Amniotic stem cell (primary cell): ENCODE measurements around the gene HOXB3.
"Not testable (repeated sequence)": the region's sequence is repeated elsewhere in the genome, so short reads cannot be mapped to it uniquely, and the experiment has no call there.

ENCODE experiments used
- DNase-seq: peaks from one replicate; lab custom pipeline; 2025; lab: John Stamatoyannopoulos, UW

The HOXB3 gene

DNA sequence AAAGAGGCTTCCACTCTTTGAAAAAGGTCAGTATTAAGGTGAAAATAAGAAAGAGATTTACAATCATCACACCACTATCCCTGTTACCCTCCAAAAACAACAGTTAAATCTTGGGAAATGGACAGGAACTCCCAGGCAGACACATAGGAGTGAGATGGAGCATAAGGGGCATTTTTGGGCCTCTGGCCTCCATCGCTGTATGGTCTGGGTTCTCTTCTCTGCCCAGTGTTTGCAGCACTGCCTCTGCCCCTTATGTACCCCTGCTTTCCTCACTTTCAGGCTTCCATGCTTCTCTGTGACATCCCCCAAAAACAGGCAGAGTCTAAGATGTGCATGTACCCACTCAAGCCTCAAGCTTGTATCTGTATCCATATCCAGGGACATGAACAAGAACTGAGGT is 44.5 kb downstream of the HOXB3 start:
- no peak for DNase-seq

GRCh38 chr17:48545022-48545375 is 45.0 kb downstream of the HOXB3 start, which contains the start of gene HOXB2:
HOXB2 (minus strand) TSS chr17:48545109; CDS start chr17:48544911, 198 bp downstream.
- DNase-seq, result no peak

GRCh38 chr17:48544349-48545021 is 45.6 kb downstream of the HOXB3 start:
- no peak for DNase-seq

GRCh38 chr17:48543854-48544348 is 46.1 kb downstream of the HOXB3 start:
- DNase-seq, result no peak

DNA sequence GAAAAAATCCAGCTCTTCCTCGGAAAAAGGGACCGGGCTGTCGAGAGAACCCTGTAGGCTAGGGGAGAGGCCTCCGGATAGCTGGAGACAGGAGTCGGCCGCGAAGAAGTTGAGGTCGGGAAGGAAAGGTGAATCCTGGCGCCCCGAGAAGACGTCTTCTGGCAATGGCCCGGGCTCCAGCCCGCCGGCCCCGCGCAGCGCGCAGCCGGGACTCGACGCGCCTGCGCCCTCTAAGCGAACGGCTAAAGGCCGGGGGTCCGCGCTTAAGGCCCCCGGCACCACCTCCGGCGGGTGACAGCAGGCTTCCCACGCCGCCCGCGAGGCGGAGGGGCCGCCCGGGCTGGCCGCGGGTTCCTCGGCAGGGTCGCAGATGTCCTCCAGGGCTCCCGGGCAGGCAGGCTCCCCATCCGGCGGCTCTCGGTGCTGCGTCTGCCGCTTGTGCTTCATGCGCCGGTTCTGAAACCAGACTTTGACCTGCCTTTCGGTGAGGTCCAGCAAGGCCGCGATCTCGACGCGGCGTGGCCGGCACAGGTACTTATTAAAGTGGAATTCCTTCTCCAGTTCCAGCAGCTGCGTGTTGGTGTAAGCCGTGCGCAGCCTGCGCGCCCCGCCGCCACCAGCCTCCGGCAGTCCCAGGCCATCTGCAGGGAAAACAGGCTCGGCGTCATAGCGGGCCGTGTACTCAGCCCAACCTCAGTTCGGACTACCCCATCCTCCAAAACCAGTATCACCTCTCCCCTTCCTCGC is 46.8 kb downstream of the HOXB3 start:
- DNase-seq, result no peak

- DNase-seq, result no peak
Observed at GRCh38 chr17:48542698-48543106, 47.3 kb downstream of the HOXB3 start.

DNA sequence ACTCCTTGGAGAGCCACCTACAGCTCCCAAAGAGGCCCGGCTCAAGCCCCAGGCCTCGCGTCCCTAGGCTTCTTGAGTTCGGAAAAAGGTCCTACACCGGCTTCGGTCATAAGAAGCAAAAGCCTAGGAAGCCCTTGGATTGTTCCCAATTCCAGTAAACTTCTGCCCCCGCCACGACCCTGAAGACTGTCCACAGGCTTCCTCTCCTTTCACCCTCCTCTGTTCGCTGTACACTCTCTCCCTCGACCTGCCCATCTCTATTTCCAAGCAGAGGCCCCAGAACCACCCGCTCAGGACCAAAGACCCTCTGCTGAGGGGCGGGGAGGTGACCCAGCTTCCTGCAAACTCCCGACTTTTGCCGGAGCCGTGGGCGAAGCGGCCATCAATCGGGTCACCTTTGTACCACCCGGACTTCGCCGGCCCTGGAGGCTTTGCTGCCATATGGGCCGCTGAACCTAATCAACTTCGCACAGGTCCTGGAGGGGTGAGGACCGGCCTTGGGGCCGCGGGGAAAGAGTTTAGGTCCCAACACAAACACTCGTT is 47.9 kb downstream of the HOXB3 start:
- DNase-seq, result no peak

DNA sequence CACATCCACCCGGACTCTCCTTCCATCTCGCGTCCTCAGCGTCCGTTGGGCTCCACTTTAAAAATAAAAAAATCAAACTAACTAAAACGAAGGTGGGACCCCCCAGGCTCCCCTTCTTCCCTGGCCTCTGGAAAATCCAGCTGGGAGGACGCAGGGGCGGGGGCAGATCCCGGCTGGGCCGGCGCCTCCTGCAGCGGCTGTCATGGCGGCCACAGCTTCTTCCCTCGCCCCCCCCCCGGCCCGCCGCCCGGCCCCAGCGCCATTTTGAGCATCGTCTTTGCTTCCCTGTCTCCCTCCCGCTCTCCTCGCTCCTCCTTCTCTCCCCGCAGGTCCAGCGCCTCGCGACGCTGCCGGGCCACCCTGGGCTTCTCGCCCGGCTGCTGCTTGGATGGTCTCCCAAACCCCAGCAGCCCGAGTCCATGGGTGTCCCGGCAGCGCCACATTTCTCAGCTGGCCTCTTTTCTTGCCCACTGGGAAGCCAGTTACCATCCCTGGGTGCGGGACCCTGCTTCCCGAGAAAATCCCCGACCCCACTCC is 48.4 kb downstream of the HOXB3 start:
- no peak for DNase-seq

GRCh38 chr17:48541036-48541576 is 48.9 kb downstream of the HOXB3 start:
- no peak for DNase-seq

GRCh38 chr17:48540213-48540612 is 49.8 kb downstream of the HOXB3 start:
- DNase-seq, result no peak

GRCh38 chr17:48539177-48539576 is 50.9 kb downstream of the HOXB3 start:
- DNase-seq, result no peak

DNA sequence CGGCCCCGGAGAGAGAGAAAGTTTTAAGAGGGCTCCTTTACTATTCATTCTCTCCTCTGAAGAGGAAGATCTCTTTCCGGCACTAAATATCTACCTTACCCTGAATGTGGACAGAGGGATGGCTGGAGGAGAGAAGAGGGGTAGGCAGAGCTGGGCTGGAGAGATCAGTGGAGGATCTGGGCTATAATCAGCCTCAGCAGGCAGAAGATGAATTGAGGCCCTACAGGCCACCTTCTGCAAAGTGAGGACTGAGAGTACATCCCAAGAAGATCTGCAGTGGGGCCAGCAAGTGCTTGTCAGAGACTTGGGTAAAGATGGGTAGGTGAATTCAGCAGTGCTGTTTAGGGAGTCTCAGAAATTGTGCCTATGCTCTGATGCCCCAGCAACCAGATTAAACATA is 52.7 kb downstream of the HOXB3 start:
- DNase-seq, result no peak

- not testable (repeated sequence) for DNase-seq
Observed at GRCh38 chr17:48535793-48536559, 54.1 kb downstream of the HOXB3 start.

DNA sequence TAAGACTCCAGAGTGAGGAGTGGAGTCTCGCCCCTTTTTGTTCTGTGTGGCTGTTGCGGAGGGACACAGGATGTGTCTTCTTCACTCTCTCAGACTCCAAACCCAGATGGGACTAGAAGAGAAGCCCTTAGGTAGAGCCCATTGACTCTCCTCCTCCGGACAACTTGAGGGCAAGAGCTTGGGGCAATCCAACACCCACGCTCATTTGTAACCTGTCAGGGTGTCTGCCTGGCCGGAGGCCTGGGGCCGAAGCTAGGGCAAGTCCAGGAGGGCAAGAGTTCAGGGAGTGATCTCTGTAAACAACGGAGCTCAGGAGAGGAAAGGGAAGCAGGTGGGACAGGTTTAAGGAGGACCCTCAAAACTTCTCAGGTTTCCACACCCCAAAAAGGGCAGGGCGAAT is 57.8 kb downstream of the HOXB3 start:
- no peak for DNase-seq

DNA sequence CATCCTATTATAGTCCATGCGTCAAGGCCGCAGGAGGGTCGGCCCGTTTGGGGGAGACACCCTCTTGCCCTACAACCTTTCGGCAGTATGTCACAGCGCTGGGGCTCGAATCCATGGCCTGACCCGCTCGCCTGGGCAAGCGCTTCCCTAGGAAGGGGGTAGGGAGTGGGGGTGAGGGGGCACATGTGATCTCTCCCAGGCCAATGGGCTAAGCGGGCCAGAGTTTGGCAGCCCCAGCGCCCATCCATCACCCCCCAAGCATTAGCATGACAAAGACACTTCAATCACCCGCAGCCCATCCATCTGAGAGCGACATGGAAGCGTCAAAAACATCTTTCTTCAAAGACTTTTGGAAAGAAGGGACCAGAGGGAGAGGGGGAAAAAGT is 59.2 kb downstream of the HOXB3 start, which contains the start of gene HOXB1:
HOXB1 (minus strand) TSS at position 125 of the 386 bp plus-strand sequence; CDS start at position 18, 107 bp downstream.
- DNase-seq, result no peak

- DNase-seq, result no peak
Observed at GRCh38 chr17:48530208-48530886, 59.7 kb downstream of the HOXB3 start.

- no peak for DNase-seq
Observed at GRCh38 chr17:48529683-48530009, 60.4 kb downstream of the HOXB3 start.

- DNase-seq, result no peak
Observed at GRCh38 chr17:48528936-48529682, 60.9 kb downstream of the HOXB3 start.

DNA sequence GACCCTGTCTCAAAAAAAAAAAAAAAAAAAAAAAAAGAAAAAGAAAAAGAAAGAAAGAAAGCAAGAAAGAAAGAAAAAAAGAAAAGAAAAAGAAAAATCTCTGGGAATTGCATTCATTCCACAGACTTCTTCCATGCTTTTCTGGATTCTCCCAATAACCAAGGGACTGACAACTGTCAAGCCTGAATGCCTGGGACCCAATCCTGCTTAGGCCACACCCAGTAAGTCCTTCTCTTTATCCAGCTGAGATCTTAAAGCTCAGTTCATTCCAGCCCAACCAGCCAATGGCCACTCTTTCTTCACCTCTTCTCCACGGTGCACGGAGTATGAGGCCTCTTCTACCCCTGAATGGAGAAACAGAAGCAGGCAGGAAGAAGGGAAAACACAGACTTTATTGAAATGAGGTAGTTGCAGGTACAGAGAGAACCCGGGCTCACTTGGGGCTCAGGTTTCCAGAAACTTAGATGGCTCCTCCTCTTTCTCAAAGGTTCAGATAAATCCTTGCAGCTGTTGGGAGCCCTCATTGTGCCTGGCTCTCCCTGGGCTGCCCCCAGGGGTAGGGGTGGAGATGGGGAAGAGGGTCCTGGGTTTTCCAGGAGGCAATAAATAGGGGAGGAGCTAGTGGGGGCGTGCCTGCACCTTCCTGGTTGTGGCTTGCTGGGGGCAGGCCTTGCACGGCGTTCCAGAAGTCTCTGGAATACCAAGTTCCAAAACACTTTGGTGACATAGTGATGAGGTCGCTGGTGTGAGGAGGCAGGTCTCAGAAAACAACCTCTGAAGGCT is 61.7 kb downstream of the HOXB3 start:
- no peak for DNase-seq

- DNase-seq, result no peak
Observed at GRCh38 chr17:48527547-48527932, 62.5 kb downstream of the HOXB3 start.
